ENCODE measurements around the gene SUSD4.

SUSD4 gene

DNA sequence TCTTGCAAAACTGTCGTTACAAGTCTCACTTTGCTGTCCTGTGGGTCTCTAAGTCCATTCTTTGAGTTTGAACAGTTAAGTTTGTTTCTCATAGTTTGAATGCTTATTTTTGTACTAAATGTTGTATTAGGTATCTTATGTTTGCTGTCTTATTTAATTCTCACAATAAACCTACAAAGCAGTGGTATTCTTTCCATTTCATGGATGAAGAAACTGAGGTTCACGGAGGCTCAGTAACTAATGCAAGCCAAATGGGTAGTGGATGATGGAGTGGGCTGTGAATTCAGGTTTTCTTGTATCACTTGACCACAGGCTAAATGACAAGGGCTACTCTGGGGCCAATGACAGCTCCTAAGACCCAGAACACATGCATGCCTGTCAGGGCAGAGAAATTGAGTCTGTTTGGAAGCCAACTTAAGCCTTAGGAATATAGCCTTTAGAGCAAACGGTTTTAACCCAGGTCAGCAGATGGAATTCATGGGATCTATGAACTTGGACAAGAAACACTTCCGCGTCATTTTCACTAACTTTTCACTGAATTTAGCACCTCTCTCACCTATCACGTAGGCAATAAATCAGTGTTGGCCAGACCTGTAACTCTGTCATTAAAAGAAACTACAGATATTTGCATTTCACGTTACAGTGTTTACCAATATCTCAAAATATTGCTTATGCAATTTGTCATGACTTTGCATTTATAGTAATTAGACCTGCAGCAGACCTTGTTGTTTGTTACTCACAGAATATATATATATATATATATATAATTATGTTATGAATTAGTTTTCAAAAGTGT, 153.8 kb downstream of the SUSD4 start:
- DNase-seq (ENCODE audit: low read depth): no peak

DNA sequence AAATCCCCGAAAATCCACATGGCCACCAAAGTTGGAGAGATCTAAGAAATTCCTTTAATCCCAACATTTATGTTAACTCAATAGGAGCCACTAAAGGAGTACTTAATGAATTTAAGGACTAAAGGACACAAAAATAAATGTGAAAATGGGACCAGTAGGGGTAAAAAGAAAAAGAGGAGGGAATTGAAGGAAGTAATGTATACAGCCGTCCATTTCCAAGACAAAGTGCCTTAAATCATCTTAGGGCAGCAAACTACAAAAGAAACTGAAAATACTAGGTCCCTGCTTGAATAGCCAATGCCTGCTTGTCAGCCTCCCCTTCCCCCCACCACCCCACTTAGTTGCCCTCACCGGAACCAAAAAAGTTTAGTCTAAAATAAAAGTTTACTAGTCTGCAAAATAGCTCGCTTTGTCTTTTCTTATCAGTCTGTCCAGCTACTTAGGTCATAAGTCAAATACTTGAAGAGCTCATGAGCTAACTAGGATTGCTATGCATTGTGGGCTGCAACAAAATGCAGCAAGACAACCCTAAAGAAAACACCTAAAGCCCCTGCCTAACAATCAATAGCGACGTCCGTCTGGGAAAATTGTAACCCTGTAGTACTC, 154.6 kb downstream of the SUSD4 start:
- no peak for DNase-seq (ENCODE audit: low read depth)

DNA sequence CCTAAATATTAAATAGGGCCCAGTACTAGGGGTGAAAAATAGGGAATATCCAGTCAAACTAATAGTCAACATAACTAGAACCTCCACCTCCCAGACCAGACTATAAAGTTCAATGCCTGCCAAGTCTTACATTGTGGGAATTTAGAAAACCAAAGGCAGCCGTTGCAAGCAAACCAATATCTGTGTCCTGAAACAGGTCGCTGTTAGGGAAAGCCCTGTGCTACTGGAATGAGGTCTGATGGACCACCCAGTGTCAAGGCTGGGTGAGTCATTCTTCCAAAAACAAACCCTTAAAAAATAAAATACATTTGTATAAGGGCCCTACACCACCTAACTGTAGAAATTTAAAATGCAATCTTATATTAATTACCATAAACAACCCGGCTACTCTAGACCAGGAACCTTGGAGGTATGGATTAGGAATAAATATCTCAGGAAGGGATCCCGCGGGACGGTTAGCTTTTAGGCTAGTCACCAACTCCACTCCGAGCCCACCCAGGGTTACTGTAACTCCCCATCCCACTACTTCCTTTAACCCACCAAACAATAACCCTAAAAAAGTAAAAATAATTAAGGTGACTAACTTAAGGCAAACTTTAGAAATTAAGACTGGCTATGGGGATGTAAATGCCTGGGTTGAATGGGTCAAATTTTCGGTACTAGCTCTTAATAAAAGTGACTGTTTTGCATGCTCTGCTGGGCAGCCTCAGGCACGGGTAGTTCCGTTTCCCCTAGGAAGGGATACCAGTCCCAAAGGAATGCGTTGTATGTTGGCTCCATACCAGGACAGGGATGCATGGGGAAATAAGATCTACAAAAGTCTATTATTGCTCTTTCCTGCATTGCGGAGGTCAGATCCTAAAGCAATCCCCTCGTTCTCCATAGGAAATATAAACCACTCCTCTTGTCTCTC, 155.6 kb downstream of the SUSD4 start:
- no peak for DNase-seq (ENCODE audit: low read depth)

DNA sequence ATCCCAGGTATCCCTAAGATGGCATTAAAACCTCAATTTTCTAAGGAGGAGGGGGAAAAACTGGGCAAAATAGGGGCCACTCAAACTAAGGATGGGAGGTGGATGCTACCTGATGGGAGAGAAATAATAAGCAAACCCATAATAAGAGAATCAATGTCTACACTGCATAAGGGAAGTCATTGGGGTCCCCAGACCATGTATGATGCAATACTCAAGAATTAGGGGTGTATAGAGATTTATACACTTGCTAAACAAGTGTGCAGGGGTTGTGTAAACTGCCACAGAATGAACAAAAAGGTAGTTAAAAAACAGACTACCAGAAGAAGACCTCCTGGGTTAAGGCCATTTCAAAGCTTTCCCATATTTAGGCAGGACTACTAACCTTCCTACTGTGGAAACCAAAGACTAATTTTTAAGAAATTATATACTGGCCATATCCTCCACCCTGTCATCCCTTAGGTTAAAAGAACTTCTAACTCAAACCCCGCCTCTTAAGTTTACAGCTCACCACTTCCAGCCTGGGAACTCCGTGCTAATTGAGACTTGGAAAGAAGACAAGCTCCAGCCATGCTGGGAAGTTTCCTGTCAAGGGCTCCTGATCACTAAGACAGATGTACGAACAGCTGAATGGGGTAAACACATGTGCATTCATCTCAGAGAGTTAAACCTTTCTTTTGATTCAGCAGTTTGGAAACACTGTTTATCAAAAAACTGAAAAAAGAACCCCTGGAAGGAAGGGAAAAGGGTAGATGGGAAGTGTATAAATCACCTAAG, 156.5 kb downstream of the SUSD4 start:
- no peak for DNase-seq (ENCODE audit: low read depth)

DNA sequence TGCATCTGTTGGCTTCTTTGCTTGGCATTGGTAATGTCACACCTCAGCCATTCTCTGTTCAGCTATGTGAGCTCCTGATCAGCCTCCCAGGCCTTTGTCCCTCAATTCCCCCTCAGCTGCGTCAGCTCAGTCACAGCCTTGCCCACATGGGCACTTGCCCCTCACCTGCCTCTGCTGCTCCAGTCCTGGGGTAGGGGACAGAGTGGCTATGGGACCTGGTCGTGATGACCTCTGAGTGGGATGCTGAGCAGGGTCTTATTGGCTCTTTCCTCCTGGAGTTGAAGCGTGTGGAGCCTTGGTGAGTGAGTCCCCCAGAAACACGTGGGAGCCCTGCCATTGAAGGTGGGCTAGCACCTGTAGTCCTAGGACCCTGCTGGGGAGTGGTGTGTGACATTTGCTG, 159.6 kb downstream of the SUSD4 start:
- DNase-seq (ENCODE audit: low read depth): no peak

DNA sequence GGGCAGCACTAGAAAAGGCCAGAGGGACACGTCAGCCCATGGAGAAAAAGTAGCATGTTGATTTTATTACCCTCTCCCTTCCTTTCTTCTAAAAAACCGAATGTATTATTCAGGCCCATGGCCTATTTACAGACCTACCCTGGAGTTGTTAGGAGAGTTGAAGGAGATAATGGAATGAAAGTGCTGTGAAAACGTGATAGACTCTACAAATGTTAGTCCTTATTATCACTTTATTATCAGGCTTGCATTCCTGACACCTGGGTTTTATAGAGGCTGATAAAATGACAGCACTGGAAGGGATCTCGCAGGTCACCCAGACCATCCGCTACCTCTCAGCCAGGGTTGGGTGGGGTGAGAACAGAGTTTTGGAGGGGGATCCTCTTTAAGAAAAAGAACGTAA, 160.3 kb downstream of the SUSD4 start:
- no peak for DNase-seq (ENCODE audit: low read depth)

DNA sequence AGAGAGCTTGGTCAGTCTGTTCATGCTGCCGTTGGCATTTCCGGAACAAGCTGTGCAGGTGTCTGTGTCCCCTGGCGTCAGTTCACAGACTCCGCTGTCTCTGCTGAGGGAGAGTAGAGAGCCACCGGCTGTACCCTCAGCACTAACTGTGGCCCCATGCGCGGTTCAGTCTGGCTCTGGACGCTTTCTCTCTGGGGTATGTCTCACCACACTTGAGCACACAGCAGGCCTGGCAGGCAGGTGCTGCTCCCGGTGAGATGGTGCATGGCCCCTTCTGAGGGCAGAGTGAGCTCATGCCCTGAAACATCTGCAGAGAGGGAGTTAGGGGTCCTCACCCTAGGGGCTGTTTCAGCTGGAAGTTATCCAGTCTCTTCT, 161.0 kb downstream of the SUSD4 start:
- no peak for DNase-seq (ENCODE audit: low read depth)

DNA sequence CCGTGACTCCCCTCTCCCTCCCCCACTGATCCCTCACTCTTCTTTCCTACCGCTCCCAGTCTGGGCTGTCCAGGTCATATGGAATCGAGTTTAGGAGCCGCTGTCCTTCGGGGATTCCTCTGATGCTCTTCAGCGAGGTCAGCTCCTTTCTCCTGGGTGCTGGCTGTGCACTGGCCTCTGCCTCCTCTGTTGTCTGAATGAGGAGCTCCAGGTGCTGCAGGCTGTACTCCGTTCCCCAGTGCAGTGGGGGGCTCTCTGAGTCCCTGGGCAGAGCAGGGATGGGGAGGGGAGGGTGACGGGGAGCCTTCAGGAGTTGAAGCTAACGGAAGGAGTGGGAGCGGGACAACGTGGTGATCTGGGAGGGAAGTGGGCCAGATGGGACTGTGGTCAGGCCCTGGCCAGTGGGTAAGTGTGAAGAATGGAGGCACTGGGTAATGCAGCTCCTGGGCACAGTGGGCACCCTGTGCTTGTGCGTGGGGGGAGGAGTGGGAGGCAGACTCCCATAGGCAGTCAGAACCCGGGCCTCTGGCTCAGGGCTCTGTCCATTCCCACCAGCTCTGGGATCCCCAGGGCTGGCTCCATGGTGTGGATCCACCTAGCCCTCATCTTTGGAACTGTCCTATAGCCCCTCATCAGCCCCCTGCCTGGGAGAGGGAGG, 161.5 kb downstream of the SUSD4 start:
- DNase-seq (ENCODE audit: low read depth): no peak

DNA sequence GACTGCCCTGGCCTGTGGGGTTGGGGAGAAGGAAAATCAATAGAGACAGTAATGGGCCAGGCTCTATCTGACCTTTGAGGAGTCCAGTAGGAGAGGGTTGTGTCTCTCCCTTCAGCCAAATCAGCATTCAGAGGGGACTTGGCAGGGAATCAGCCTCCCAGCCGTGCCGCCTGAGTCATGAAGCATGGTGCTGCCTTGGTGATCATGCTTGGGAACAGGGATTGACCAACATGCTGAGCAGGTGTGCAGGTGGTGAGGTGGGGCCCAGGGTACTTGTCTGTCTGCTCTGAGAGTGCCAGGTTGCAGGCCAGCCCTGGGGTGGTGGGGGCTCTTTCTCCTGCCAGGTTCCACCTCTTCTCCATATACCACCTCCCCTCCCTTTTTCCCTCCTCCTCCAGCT, 162.0 kb downstream of the SUSD4 start:
- no peak for DNase-seq (ENCODE audit: low read depth)

DNA sequence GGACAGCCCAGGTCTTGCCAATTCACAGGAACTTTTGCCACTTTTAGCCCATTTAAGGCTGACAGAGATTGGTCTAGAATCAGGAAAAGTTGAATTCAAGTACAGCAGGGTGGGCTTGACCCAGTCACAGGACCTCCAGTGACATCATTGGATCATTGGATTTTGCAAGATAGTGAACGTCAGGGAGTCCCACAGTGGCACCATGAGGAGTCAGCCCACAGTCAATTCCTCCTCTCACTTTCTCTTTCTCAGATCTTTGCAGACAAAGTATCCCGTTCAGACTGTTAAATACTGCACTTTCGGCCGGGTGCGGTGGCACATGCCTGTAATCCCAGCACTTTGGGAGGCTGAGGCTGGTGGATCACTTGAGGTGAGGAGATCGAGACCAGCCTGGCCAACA, 163.1 kb downstream of the SUSD4 start:
- no peak for DNase-seq (ENCODE audit: low read depth)

DNA sequence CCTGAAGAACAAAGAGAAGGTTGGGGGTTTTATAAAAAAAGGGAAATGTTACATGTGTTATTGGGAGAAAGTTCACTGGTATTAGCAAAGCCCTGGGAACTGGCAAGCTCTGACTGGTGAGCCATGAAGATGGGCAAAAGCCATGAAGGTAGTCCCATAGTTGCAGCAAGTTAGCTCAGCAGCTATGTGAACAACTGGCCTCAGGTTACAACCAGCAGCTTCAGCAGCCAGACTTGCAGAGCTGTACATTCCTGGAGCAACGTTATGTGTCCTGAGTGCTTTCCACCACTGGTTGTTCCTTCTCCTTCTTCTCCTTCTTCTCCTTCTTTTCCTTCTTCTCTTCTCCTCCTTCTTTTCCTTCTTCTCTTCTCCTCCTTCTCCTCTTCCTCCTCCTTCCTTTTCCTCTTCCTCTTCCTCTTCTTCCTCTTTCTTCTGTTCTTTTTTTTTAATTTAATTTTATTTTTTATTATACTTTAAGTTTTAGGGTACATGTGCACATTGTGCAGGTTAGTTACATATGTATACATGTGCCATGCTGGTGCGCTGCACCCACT, 164.8 kb downstream of the SUSD4 start:
- no peak for DNase-seq (ENCODE audit: low read depth)

DNA sequence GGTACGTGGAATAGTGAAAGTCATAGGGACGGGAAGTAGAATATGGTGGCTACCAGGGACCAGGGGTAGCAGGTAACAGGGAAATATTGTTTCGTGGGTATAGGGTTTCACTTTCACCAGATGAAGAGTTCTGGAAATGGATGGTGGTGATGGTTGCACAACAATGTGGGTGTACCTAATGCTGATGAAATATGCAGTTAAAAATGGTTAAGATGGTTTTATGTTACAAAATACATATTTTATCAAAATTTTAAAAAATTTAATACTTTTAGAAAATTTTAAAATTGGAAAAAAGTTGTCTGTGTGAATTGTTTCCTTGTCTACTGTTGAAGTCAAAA, 165.4 kb downstream of the SUSD4 start:
- DNase-seq (ENCODE audit: low read depth): no peak

DNA sequence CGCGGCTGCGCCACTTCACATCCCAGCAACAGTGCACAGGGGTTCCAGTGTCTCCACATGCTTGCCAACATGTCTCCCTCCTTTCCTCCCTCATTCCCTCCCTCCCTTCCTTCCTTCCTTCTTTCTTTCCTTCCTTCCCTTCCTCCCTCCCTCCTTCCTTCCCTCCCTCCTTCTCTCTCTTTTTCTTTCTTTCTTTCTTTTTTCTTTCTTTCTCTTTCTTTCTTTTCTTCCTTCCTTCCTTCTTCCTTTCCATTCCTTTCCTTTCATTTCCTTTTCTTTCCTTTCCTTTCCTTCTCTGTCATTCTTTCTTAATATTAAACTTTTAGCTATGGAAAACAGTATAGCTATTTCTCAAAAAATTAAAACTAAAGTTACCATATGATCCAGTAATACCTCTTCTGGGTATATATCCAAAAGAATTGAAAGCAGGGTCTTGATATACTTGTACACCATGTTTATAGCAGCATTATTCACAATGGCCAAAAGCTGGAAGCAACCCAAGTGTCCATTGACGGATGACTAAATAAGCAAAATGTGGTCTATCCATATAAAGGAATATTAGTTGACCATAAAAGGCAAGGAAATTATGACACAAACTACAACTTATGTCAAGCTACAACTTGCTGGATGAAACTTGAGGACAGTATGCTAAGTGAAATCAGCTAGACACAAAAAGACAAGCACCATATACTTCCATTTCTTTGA, 165.9 kb downstream of the SUSD4 start:
- DNase-seq (ENCODE audit: low read depth): no peak

DNA sequence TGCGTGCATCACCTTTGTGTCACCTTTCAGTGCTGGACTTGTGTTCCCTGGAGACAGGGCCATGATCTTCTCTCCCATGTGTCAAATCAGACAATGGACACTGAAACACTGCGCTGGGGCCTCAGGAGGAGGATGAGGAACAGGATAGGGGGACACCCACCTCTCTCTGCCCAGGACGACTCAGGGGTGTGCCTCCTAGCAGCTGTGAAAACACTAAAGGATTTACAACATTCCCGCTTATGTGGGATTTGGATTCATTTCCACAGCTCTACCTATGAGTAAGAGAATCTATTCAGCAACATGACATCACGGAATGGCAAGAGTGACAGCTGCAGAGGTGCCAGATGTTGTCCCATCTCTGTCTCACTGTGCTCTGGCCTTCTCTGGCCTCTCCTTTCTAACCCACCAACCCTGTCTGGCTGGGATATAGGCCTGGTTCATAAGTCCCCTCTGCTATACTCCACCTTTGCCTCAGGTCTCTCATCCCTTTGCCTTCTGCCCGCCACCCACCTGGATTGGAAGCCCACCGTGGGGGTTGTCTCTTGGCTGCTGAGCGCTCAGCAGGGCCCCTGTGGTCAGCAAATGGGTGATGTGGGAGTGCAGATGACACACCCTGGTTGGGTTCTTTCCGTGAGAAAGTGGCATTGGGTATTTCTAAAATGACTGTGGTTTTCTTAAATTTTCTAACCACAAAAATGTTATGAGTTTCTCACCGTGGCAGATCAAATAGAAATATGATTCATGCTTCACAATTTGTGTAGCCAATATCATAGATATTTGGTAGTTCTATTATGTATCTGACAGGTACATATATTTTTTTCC, 173.9 kb downstream of the SUSD4 start:
- peak; percentile 20 for DNase-seq (ENCODE audit: low read depth)

DNA sequence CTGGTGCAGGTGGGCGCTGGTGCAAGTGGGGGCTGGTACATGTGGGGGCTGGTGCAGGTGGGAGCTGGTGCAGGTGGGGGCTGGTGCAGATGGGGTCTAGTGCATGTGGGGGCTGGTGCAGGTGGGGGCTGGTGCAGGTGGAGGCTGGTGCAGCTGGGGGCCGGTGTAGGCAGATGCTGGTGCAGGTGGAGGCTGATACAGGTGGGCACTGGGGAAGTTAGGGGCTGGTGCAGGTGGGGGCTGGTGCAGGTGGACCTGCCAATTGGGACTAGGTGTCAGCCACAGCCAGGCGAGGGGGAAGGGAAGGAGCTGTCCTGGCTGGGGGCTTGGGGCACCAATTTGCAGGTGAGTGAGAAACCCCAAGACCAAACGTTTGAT, 174.5 kb downstream of the SUSD4 start:
- no peak for DNase-seq (ENCODE audit: low read depth)

DNA sequence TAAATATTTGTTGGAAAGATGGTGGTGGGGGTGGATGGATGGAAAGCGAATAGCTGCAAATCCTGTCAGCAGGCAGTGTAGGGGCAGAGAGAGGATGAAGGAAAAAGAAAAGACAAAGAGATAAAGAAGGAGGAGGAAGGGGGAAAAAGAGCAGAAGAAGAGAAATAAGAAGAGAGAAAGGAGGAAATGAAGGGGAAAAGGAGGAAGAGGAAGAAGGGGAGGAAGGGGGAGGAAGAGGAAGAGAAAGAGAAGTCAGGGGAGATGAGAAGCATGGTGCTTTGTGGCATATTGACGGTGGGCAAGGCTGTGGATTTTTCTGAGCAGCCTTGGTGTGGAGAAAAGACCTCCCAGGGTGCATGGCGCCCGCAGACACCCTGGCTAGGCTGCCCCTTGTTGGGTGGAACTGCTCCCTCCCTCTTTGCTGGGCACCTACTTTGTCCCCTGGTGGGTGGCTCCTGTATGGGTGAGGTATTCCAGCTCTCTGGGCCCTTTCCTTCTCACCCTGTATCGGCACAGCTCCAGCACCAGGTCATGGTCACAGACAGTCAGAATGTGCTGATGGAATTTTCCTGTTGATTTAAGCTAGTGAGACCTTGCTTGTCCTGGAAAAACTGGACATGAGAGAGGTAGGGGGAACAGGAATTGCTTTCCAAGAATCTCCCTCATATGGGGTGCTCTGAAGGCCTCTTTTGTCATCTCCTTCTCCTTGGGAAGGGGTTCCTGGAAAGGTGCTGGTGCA, 175.2 kb downstream of the SUSD4 start:
- no peak for DNase-seq (ENCODE audit: low read depth)

DNA sequence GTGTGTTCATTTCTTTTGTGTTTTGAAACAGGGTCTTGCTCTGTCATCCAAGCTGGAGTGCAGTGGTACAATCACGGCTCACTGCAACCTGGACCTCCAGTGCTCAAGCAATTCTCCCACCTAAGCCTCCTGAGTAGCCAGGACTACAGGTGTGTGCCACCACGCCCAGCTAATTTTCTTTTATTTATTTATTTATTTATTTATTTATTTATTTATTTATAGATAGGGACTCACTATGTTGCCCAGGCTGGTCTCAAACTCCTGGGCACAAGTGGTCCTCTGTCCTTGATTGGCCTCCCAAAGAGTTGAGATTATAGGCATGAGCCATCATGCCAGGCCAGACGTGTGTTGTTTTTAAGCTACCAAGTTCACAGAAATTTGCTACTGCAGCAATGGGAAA, 177.2 kb downstream of the SUSD4 start:
- no peak for DNase-seq (ENCODE audit: low read depth)

DNA sequence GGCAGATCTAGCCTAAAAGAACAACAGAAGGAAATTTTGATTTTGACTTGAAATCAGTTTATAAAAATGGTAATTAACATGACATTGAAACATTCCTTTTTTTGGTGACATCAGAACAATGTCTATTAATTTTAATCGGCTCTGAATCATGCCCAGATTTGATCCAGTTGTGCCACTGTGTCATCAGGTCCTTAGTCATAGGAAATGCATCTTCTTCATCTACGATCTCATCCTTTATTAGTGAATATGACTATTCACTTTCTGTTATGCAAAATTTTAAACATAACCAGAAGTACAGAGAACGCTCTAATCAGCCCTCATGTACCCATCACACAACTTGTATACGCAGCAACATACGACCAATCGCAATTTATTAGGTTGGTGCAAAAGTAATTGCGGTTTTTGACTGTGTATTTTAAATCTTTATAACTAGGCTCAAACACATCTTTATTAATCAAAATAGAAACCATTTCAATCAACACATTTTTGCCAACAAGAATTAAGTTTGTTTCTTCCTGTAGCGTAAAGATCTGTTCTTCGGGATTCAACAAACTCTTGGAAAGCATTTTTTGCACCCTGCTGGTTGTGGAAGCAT, 180.6 kb downstream of the SUSD4 start:
- no peak for DNase-seq (ENCODE audit: low read depth)
